Spleen (tissue), 11 donors: ENCODE data around the gene RAD51D. TPM values are rescaled to one million over a fixed set of nuclear protein-coding genes. Genes with fewer than 3 reads are reported as not detected.

ENCODE experiments used
- DNase-seq: peaks from one replicate; pipeline ENCODE4 v3.0.0-alpha.2; 2020
- H3K27ac ChIP-seq, 8 donors: fragments of 200-600 bp; sonication (generic) in 7 of 8; 1 replicate in 4 of 8; 2 replicates in 4 of 8; pipeline versions ENCODE4 v1.5.0 to v1.8.0; 2016 to 2021; ENCODE audit warnings: inconsistent platforms in 4 of 8, mild to moderate bottlenecking in 4 of 8, moderate library complexity in 1 of 8
- H3K27me3 ChIP-seq, 7 donors: fragments of 200-600 bp; sonication (generic) in 6 of 7; replicated peaks in 1 of 7; 1 replicate in 4 of 7; 2 replicates in 3 of 7; pipeline versions ENCODE4 v1.5.0 to v1.8.0; 2016 to 2021; ENCODE audit warnings: inconsistent platforms in 3 of 7, mild to moderate bottlenecking in 1 of 7
- H3K36me3 ChIP-seq, 6 donors: fragments of 200-600 bp; sonication (generic) in 5 of 6; 1 replicate in 4 of 6; 2 replicates in 2 of 6; pipeline versions ENCODE4 v1.5.0 to v1.8.0; 2016 to 2021; ENCODE audit warnings: inconsistent platforms in 2 of 6
- H3K4me1 ChIP-seq, 6 donors: fragments of 200-600 bp; sonication (generic) in 5 of 6; 1 replicate in 3 of 6; 2 replicates in 3 of 6; pipeline versions ENCODE4 v1.5.0 to v1.8.0; 2016 to 2021; ENCODE audit warnings: inconsistent platforms in 3 of 6
- H3K4me3 ChIP-seq, 8 donors: fragments of 200-600 bp; sonication (generic) in 7 of 8; 1 replicate in 4 of 8; 2 replicates in 4 of 8; pipeline versions ENCODE4 v1.5.0 to v1.8.0; 2016 to 2021; ENCODE audit warnings: inconsistent platforms in 4 of 8, mild to moderate bottlenecking in 4 of 8, moderate library complexity in 2 of 8
- H3K9me3 ChIP-seq, 8 donors: fragments of 200-600 bp; sonication (generic) in 7 of 8; 1 replicate in 4 of 8; 2 replicates in 4 of 8; pipeline versions ENCODE4 v1.5.0 to v1.8.0; 2016 to 2021; ENCODE audit warnings: inconsistent platforms in 4 of 8
- POLR2A ChIP-seq, 3 donors: fragments of 450-650 bp; IDR thresholded peaks; one replicate each; pipeline ENCODE4 v1.5.1; 2017; ENCODE audit warnings: antibody characterized with exemption in 3 of 3, mild to moderate bottlenecking in 1 of 3
- POLR2AphosphoS5 ChIP-seq, 3 donors: sonication (generic); formaldehyde crosslinking; IDR thresholded peaks; one replicate each; pipeline ENCODE4 v1.5.1; 2017; ENCODE audit warnings: antibody characterized with exemption in 3 of 3
- WGBS, 5 donors: extraction: QIAGEN DNeasy Blood & Tissue Kit in 3 of 5; methylation state at CpG; one replicate each; pipeline versions ENCODE4 v1.1.5 to v1.1.7; 2013 to 2018; 5-methylcytosine and 5-hydroxymethylcytosine counted together
- intact Hi-C: fragments of 100-400 bp; cut with DNase I; formaldehyde crosslinking; loops from one replicate; pipeline ENCODE4 v1.15.0; 2023; ENCODE audit warnings: low total_unique reads
- polyA plus RNA-seq, 3 donors: library from polyadenylated mRNA; stranded (reverse); fragments of 200-250 nt; gene quantifications; one replicate each; pipeline ENCODE4 v1.2.1, GENCODE V29; 2013
- total RNA-seq, 7 donors: library from RNA; depleted of rRNA in 3 of 7; stranded (reverse); fragments of >200 nt in 3 of 7; fragmentation: NEBNext Ultra II Directional in 4 of 7; extraction: Animal tissue kit (Norgen Biotek cat#: 25700) in 4 of 7; gene quantifications; one replicate each; pipeline versions ENCODE4 v1.1.0 to v1.2.1, GENCODE V29; 2016 to 2021
- TF ChIP-seq, protein P1 (sequence below), 11 experiments: fragments of 200-600 bp in 7 of 11; fragments of 450-650 bp in 4 of 11; sonication (generic) in 4 of 11; IDR thresholded peaks in 8 of 11; conservative IDR thresholded peaks in 3 of 11; 1 replicate in 7 of 11; 2 replicates in 4 of 11; pipeline versions ENCODE4 v1.4.0 to v1.8.0; 2016 to 2021; ENCODE audit warnings: antibody characterized with exemption in 11 of 11, inconsistent platforms in 4 of 11, mild to moderate bottlenecking in 1 of 11
- donor health status: healthy with polysubstance abuse.
- donor health status: DM: no; HTN: no; CAD: no; lungs with moderate emphysema.
- donor health status: DM: no; HTN: no; CAD: no.
- donor health status: Bipolar disorder and iron deficiency.
- donor health status: healthy.
- donor health status: DM: no; HTN: no; CAD: no.
- donor health status: DM: yes; HTN: yes; CAD: no.

Gene RAD51D
- total and polyA plus RNA-seq, 10 donors, result 4.0 to 24.1 (median 14.4) TPM

DNA sequence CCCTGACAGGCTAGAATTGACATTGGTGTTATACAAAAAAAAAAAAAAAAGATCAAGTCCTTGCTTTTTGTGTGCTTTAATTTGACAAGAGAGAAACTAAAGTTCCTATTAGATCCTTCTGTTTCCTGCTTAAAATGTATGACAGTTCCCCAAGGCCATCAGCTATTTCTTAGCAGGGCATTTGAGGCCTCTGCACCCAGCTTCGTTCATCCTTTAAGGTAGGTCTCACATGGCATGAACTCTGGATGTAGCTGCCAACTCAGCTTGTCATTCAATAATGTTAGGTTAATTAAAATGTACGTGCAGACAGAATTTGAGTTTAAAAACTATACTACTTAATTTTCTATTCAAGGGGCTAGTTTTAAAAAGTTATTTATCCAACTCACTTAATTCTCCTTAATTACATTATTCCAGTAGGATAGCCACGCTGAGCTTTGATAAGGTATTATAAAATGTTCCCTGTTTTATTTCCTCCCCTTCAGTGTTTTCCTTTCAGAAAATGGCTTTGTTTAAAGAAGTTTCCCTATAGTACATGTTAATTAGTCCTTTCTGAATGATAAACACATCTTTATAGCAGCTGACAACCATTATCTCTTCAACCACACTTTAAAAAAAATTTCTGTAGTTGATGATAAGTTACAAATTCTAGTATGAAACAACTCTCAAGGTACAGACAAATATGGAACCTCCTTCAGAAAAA, 55.0 kb downstream of the RAD51D start:
- Histone ChIP-seq H3K4me1 (peaks cover 21 to 95% (median 43%) of the 10 kb centered on the region in 6 donors), H3K36me3 (peaks cover 0 to 28% (median 0%) of the 10 kb centered on the region in 6 donors), H3K4me3 (no peak overlapping the region), H3K27ac (peak overlapping the region; percentile 71 to 93 (median 88)), H3K9me3 (no peaks in the 10 kb centered on the region), H3K27me3 (no peaks in the 10 kb centered on the region)
- WGBS, 5 donors, result 81 to 94% (median 82%) methylated on average over 3 of the region's 3 CpGs
- TF ChIP-seq POLR2A (IDR thresholded peaks at IDR 0.05) (no peak), POLR2AphosphoS5 (IDR thresholded peaks at IDR 0.05) (no peak)
- TF ChIP-seq, protein P1, sequence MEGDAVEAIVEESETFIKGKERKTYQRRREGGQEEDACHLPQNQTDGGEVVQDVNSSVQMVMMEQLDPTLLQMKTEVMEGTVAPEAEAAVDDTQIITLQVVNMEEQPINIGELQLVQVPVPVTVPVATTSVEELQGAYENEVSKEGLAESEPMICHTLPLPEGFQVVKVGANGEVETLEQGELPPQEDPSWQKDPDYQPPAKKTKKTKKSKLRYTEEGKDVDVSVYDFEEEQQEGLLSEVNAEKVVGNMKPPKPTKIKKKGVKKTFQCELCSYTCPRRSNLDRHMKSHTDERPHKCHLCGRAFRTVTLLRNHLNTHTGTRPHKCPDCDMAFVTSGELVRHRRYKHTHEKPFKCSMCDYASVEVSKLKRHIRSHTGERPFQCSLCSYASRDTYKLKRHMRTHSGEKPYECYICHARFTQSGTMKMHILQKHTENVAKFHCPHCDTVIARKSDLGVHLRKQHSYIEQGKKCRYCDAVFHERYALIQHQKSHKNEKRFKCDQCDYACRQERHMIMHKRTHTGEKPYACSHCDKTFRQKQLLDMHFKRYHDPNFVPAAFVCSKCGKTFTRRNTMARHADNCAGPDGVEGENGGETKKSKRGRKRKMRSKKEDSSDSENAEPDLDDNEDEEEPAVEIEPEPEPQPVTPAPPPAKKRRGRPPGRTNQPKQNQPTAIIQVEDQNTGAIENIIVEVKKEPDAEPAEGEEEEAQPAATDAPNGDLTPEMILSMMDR (IDR thresholded peaks at IDR 0.05 in 8 of 11, conservative IDR thresholded peaks at IDR 0.05 in 3 of 11), result no peak
- intact Hi-C loops, result no loop called here
- no peak for DNase-seq

DNA sequence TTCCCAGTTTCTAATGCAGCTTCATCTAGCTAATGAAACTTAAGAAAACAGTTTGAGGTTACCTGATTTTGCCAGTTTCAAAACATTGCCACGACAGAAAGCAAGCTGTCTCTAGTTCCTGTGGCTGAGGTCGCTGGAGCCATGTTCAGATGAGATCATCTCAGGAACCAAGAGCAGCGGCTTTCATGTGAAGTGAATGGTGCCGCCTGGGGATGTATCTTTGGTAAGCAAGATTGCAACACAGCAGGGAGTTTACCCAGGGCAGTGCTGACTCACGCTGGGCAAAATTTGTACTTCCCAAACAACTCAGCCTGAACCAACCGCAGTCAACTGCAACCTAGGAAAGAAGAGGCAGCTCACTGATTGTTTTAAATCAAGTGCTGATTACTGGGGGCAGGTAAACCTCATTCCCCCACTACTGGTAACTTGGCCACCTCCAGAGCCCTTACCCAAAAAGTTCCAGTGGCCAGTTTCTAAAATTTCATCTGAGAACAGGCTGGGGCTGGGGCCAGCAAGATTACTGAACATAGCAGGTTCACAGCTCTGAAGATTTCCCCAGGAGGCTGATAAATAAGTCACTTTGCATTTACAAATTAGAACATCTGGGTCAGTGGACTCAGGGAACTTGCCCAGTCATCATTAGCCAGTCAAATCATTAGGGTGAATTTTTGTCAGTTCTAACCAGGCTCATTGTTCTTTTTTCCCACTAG, 56.0 kb downstream of the RAD51D start, which contains the start of gene RFFL:
Gene RFFL (minus strand): TSS at position 194 of the 710 bp plus-strand sequence. CDS start 37,154 bp downstream, outside the sequence.
- DNase-seq, result peak; percentile 92
- Histone ChIP-seq H3K4me1 (peaks cover 17 to 85% (median 35%) of the 10 kb centered on the region in 6 donors), H3K9me3 (no peaks in the 10 kb centered on the region), H3K27ac (peak within 1 kb of the TSS; percentile 71 to 93 (median 88)), H3K4me3 (peak within 1 kb of the TSS in 6 of 8 donors; percentile 6 to 50 (median 25)), H3K27me3 (no peaks in the 10 kb centered on the region), H3K36me3 (peaks cover 0 to 21% (median 0%) of the 10 kb centered on the region in 6 donors)
- intact Hi-C loops, result no loop called here
- 0 to 5% (median 2%) methylated on average over 6 of the region's 6 CpGs for WGBS, 5 donors
- TF ChIP-seq POLR2AphosphoS5 (IDR thresholded peaks at IDR 0.05), result peak in 2 of 3 donors; percentile 56 to 91
- no peak for TF ChIP-seq POLR2A (IDR thresholded peaks at IDR 0.05)
- TF ChIP-seq, protein P1 (IDR thresholded peaks at IDR 0.05 in 8 of 11, conservative IDR thresholded peaks at IDR 0.05 in 3 of 11), result peak in 7 of 11 experiments; percentile 38 to 56 (median 45)

DNA sequence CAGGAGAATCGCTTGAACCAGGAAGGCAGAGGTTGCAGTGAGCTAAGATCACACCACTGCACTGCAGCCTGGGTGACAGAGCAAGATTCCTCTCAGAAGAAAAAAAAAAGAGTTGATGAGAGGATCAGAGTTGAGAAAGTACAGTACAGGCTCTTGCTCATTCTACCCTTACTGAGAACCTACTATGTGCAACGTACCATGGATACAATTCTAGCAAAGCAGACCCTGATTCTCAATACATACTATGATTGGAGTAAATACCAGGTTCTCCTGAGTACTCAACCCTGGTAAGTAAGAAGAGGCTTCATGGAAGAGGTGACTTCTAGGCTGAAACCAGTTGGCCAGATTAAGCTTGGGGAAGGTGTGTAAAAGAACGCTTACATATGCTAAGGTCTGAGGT, 57.4 kb downstream of the RAD51D start:
- Histone ChIP-seq H3K36me3 (peaks cover 0 to 19% (median 0%) of the 10 kb centered on the region in 6 donors), H3K9me3 (no peaks in the 10 kb centered on the region), H3K4me1 (peaks cover 14 to 71% (median 27%) of the 10 kb centered on the region in 6 donors), H3K27me3 (no peaks in the 10 kb centered on the region), H3K27ac (peak overlapping the region in 4 of 8 donors; percentile 88 to 93 (median 88)), H3K4me3 (peak overlapping the region in 2 of 8 donors; percentile 35 to 50)
- 94 to 98% (median 95%) methylated on average over 3 of the region's 3 CpGs for WGBS, 5 donors
- intact Hi-C loops, result no loop called here
- DNase-seq, result no peak
- TF ChIP-seq POLR2A (IDR thresholded peaks at IDR 0.05) (no peak), POLR2AphosphoS5 (IDR thresholded peaks at IDR 0.05) (no peak)
- TF ChIP-seq, protein P1 (IDR thresholded peaks at IDR 0.05 in 8 of 11, conservative IDR thresholded peaks at IDR 0.05 in 3 of 11), result no peak
